C4-2B (cell line): ENCODE measurements around the gene ZNF138.

Experiments
- H3K27ac ChIP-seq: fragments of 450-650 bp; 2 replicates; pipeline ENCODE4 v1.5.1; 2017
- CTCF ChIP-seq: fragments of 450-650 bp; conservative IDR thresholded peaks from 2 replicates; pipeline ENCODE4 v1.5.1; 2017; ENCODE audit warnings: mild to moderate bottlenecking
- ZFX ChIP-seq: fragments of 450-650 bp; IDR thresholded peaks from 2 replicates; pipeline ENCODE4 v1.6.1; 2017

ZNF138 gene

GRCh38 chr7:64868499-64868898, 74.3 kb downstream of the ZNF138 start:
- no peak for TF ChIP-seq ZFX
- no peak for TF ChIP-seq CTCF

GRCh38 chr7:64869121-64869725, 75.0 kb downstream of the ZNF138 start:
- no peak overlapping the region for H3K27ac ChIP-seq
- TF ChIP-seq ZFX (no peak), CTCF (no peak)

More at GRCh38 chr7:64868499-64868898, 74.3 kb downstream of the ZNF138 start:
- H3K27ac ChIP-seq: no peak overlapping the region

GRCh38 chr7:64869912-64870562, 75.8 kb downstream of the ZNF138 start:
- no peak for TF ChIP-seq ZFX
- TF ChIP-seq CTCF: no peak
- no peak overlapping the region for H3K27ac ChIP-seq

GRCh38 chr7:64870656-64871055, 76.4 kb downstream of the ZNF138 start:
- TF ChIP-seq CTCF (no peak), ZFX (no peak)
- H3K27ac ChIP-seq: no peak overlapping the region

GRCh38 chr7:64871761-64872160, 77.5 kb downstream of the ZNF138 start:
- TF ChIP-seq CTCF (no peak), ZFX (no peak)
- H3K27ac ChIP-seq: no peak overlapping the region

- TF ChIP-seq ZFX: no peak
- no peak for TF ChIP-seq CTCF
- no peak overlapping the region for H3K27ac ChIP-seq
Observed at GRCh38 chr7:64872351-64873154, 78.3 kb downstream of the ZNF138 start.

- H3K27ac ChIP-seq: no peak overlapping the region
- TF ChIP-seq CTCF: no peak
- no peak for TF ChIP-seq ZFX
Observed at GRCh38 chr7:64873155-64873500, 78.9 kb downstream of the ZNF138 start.
